ENCODE measurements around the gene PANX2. TPM values are rescaled to one million over a fixed set of nuclear protein-coding genes. Genes with fewer than 3 reads are reported as not detected.

The PANX2 gene
- total and polyA plus RNA-seq, 8 donors = 0.25 to 1.8 (median 1.1) TPM; not detected in 3

GRCh38 chr22:50189184-50189848 lies 18.8 kb downstream of the PANX2 start:
- intact Hi-C loops (cut with DNase I; ENCODE audit: low total_unique reads) = no loop called here
- Histone ChIP-seq H3K4me1 (peaks cover 59 to 86% (median 84%) of the 10 kb centered on the region in 4 donors), H3K36me3 (peaks cover 8 to 17% (median 14%) of the 10 kb centered on the region in 4 donors), H3K9me3 (no peaks in the 10 kb centered on the region), H3K4me3 (peak overlapping the region in 1 of 4 donors; percentile 30), H3K27ac (peak overlapping the region; percentile 82 to 93 (median 89)), H3K27me3 (no peaks in the 10 kb centered on the region)
- WGBS, 5 donors = 45 to 66% (median 56%) methylated on average over 13 to 20 of the region's 20 CpGs
- TF ChIP-seq POLR2A (IDR thresholded peaks at IDR 0.05) = no peak
- no peak for TF ChIP-seq CTCF (IDR thresholded peaks at IDR 0.05)
- no peak for TF ChIP-seq EP300 (IDR thresholded peaks at IDR 0.05)
- no peak for TF ChIP-seq POLR2AphosphoS5 (IDR thresholded peaks at IDR 0.05)
- peak; percentile 68 to 73 for DNase-seq

- TF ChIP-seq POLR2A (IDR thresholded peaks at IDR 0.05) (no peak), EP300 (IDR thresholded peaks at IDR 0.05) (no peak), CTCF (IDR thresholded peaks at IDR 0.05) (no peak), POLR2AphosphoS5 (IDR thresholded peaks at IDR 0.05) (no peak)
- Histone ChIP-seq H3K4me1 (peaks cover 54 to 81% (median 79%) of the 10 kb centered on the region in 4 donors), H3K4me3 (peak overlapping the region; percentile 30 to 51 (median 41)), H3K36me3 (peaks cover 13 to 22% (median 19%) of the 10 kb centered on the region in 4 donors), H3K27me3 (no peaks in the 10 kb centered on the region), H3K27ac (peak overlapping the region; percentile 82 to 93 (median 89)), H3K9me3 (no peaks in the 10 kb centered on the region)
- no peak for DNase-seq
- WGBS, 5 donors = 9 to 34% (median 15%) methylated on average over 4 of the region's 4 CpGs
- intact Hi-C loops (cut with DNase I; ENCODE audit: low total_unique reads) = no loop called here
These were observed 19.3 kb downstream of the PANX2 start for GRCh38 chr22:50189849-50190181.

- peak overlapping the region; percentile 82 to 93 (median 89) for H3K27ac ChIP-seq
- no peaks in the 10 kb centered on the region for H3K27me3 ChIP-seq
- peaks cover 16 to 27% (median 24%) of the 10 kb centered on the region in 4 donors for H3K36me3 ChIP-seq
- TF ChIP-seq CTCF (IDR thresholded peaks at IDR 0.05) (peak in 4 of 7 experiments; percentile 12 to 37 (median 28)), POLR2AphosphoS5 (IDR thresholded peaks at IDR 0.05) (peak in 2 of 3 donors; percentile 81 to 82), EP300 (IDR thresholded peaks at IDR 0.05) (no peak), POLR2A (IDR thresholded peaks at IDR 0.05) (no peak)
- WGBS, 5 donors = 3 to 6% (median 6%) methylated on average over 21 to 43 of the region's 43 CpGs
- H3K4me1 ChIP-seq = peaks cover 49 to 75% (median 74%) of the 10 kb centered on the region in 4 donors
- DNase-seq = peak; percentile 88 to 95
- intact Hi-C loops (cut with DNase I; ENCODE audit: low total_unique reads) = no loop called here
- no peaks in the 10 kb centered on the region for H3K9me3 ChIP-seq
- H3K4me3 ChIP-seq = peak overlapping the region; percentile 30 to 51 (median 41)
These were observed 19.8 kb downstream of the PANX2 start for GRCh38 chr22:50190182-50190940.

GRCh38 chr22:50190941-50191741 lies 20.6 kb downstream of the PANX2 start:
- intact Hi-C loops (cut with DNase I; ENCODE audit: low total_unique reads) = no loop called here
- TF ChIP-seq POLR2AphosphoS5 (IDR thresholded peaks at IDR 0.05) (peak in 1 of 3 donors; percentile 5), POLR2A (IDR thresholded peaks at IDR 0.05) (no peak), CTCF (IDR thresholded peaks at IDR 0.05) (no peak), EP300 (IDR thresholded peaks at IDR 0.05) (no peak)
- H3K27ac ChIP-seq = peak overlapping the region; percentile 82 to 93 (median 89)
- H3K9me3 ChIP-seq = no peaks in the 10 kb centered on the region
- no peaks in the 10 kb centered on the region for H3K27me3 ChIP-seq
- peaks cover 48 to 74% (median 72%) of the 10 kb centered on the region in 4 donors for H3K4me1 ChIP-seq
- WGBS, 5 donors = 41 to 53% (median 48%) methylated on average over 15 to 18 of the region's 18 CpGs
- peaks cover 16 to 35% (median 32%) of the 10 kb centered on the region in 4 donors for H3K36me3 ChIP-seq
- DNase-seq = peak; percentile 61 to 83
- peak overlapping the region; percentile 30 to 51 (median 41) for H3K4me3 ChIP-seq
